ENCODE data around the gene IKBKG.
"Not testable (repeated sequence)": the region's sequence is repeated elsewhere in the genome, so short reads cannot be mapped to it uniquely, and the experiment has no call there.

Gene IKBKG

DNA sequence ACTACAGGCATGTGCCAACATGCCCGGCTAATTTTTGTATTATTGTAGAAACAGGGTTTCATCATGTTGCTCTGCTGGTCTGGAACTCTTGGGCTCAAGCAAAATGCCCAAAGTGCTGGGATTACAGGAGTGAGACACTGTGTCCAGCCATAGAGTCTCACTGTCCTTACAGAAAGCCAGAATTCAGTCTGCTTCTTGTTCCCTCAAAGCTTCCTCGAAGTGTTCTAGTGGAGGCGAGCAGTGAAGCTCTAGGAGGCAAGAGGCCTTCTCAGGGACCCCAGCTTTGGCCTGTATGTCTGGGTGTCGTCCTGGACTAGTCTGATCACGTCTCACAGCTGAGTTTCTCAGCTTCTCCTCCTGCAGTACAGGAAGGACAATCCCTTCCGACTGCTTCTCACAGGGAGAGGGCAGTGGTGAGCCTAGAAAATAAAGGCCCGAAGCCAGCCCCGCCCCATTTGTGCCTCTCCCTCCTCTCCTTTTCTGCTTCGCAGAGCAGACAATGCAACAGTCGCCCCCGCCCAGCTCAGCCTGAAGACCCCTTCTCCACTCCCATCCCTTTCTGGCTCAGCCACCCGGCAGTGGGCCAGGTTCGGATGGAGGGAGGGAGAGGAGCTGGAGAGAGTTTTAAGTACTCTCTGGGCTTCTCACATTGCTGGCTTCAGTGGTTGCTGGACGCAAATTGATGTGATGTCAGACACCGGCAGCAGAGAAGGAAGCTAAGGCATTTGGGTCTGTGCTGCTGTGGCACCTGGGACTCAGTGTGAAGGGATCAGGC lies 20.3 kb upstream of the IKBKG start:
- DNase-seq = no peak

DNA sequence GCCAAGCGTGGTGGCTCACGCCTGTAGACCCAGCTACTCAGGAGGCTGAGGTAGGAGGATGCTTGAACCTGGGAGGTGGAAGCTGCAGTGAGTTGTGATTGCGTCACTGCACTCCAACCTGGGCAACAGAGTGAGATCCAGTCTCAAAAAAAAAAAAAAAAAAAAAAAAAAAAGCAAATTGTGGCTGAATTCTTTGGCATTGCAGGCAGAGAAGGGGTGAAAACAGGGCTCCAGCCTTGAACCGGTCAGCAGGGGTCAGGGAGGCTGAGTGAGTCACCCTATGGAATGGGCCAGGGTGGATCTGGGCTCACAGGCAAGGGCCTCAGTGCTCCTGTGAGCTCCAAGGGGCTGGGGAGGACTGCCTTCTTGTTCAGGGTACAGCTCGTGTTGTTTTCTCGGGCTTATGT lies 18.2 kb upstream of the IKBKG start:
- DNase-seq = no peak

DNA sequence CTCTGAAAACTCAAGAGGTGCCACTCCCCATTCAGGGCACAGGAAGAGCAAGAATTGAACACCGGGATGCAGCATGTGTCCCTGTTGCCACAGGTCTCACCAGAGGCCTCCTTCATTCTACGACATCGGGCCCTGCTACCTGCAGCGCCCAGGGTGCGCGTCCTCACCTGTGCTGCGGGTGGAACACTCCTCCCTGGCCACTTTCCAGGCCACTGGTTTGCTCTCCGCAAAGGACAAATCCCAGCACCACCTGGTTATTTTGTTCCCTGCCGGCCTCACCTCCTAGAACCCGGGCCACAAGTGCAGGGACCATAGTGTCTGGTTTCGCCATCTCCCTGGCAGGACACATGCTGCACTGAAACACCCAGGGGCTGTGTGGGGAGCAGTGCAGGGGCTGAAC lies 17.1 kb upstream of the IKBKG start:
- no peak for DNase-seq

DNA sequence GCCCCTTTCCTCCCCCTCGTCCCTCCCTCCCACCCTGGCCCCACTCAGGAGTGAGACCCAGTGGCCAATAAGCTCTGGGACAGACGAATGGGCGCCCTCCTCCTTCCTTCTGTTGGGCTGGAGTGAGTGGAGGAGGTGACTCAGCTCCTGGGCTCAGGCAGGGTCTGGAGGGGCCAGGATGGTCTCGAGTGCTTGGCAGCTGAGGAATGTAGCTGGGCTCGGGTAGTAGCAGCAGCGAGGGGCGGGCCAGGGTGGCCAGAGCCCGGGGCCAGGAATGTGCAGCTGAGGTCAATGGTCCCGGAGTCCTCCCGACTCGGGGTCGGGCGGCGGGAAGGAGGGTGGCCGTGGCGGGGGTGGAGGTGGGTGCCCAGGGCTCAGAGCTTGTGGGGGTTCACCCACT lies 15.8 kb upstream of the IKBKG start:
- no peak for DNase-seq

- DNase-seq = no peak
Observed at GRCh38 chrX:154532690-154533089, 14.7 kb upstream of the IKBKG start.

DNA sequence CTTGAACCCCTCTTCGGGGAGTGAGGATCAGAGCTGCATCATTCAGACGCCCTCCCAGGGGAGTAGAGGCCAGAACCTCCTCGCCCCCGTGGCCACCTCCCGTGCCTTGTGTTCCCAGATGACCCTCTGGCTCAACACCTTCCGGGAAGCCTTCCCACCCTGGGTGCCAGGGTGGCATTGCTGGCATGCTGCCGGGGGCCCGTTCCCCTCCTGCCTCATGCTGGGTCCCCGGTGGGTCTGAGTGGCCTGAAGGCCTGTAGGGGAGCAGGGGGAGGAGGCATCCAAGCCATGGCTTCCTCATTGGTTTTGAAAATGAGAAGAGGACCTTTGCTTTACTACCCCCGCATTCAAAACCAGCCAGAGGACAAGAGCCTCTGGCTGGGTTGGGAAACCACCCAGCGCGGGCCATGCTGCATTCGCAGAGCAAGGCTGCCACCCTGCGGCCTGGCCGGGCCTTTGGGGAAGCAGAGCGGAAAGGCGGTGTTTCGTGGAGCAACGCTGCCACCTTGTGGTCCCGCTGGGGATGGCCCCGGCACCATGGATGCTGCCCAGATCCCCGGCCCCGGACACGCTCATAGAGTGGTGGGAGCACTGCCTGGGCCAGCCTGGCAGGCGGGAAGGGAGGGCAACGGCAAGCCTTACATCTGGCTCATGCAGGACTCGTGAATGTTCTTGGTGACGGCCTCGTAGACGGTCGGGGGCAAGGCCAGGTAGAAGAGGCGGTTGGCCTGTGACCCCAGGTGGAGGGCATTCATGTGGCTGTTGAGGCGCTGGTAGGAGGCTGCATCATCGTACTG lies 12.7 kb upstream of the IKBKG start:
- peak; percentile 85 for DNase-seq

- DNase-seq = no peak
Observed at GRCh38 chrX:154535892-154536291, 11.5 kb upstream of the IKBKG start.

GRCh38 chrX:154539077-154539476 lies 8.3 kb upstream of the IKBKG start:
- no peak for DNase-seq

DNA sequence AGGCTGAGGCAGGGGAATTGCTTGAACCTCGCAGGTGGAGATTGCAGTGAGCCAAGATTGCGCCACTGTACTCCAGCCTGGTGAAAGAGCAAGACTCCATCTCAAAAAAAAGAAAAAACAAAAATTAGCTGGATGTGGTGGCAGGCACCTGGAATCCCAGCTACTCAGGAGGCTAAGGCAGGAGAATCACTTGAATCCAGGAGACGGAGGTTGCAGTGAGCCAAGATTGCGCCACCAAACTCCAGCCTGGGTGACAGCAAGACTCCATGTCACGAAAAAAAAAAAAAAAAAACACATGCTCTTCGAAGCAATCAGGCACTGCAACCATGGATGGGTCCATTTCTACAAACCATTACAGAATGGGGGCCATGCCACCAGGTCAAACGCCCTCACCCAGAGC lies 7.1 kb upstream of the IKBKG start:
- DNase-seq = not testable (repeated sequence)

DNA sequence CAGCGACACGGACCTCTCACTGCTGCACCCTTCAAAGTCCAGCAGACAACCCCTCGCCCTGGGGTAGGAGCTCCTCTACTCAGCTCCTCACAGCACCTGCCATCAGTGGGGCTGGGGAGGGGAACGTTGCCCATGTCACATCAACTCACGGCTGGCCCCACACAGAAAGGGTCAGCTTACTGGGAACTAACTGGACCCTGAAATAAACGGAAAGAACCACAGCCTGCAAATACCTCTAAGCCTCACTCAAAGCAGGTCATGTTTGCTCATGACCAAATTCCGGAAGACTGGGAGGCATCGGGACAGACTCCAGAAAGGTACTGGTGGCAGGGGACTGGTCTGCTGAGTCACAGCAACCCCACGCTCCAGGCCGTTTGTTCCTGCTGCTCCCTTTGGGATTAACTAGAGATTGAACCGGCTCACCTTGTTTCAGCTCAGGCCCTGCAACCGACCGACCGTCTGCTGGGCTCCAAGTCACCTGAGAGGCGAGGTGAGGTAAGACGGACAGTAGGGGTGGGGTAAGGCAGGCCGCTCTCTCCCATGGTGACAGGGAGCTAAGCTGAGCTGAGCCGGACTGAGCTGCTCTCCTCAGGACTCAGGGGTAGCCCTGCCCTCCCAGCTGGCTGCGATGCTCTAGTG lies 6.4 kb upstream of the IKBKG start:
- DNase-seq = no peak

DNA sequence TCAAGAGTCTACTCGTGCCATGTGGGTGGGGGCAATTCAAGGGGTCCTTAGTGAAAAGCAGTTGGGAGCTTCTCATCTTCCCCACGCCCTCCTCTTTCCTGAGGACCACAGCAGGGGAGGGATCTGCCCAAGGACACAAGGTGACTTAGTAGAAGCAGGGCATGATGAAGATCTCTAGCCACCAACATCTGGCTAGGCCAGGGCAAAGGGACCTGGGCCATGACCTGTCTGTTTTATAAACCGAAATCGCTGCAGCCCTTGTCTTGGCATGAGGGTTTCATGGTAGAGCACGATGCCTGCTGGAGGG lies 5.9 kb upstream of the IKBKG start:
- no peak for DNase-seq

GRCh38 chrX:154541896-154542722 lies 5.3 kb upstream of the IKBKG start:
- no peak for DNase-seq

GRCh38 chrX:154542723-154543424 lies 4.5 kb upstream of the IKBKG start:
- DNase-seq = no peak

DNA sequence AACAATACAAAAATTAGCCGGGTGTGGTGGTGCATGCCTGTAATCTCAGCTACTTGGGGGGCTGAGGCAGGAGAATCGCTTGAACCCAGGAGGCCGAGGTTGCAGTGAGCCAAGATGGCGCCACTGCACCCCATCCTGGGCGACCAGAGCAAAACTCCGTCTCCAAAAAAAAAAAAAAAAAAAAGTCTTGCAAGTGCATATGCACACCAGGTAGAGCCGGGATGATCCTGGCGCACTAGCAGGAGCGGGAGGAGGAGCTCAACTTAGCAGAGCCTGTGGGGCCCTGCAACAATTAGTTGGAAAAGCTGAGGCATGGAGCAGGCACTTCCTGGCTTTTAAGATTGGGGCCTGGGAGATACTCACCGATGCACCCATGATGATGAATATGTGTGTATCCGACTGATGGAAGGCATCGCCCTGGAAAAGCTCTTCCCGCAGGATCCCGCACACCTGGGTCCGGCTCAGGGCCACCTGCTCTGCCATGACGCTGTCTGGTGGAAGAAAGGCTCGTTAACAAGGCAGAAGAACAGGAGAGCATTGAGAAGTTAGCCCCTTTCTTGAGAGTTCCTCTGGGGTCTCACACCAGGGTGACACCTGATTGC lies 1.6 kb upstream of the IKBKG start:
- DNase-seq = no peak

DNA sequence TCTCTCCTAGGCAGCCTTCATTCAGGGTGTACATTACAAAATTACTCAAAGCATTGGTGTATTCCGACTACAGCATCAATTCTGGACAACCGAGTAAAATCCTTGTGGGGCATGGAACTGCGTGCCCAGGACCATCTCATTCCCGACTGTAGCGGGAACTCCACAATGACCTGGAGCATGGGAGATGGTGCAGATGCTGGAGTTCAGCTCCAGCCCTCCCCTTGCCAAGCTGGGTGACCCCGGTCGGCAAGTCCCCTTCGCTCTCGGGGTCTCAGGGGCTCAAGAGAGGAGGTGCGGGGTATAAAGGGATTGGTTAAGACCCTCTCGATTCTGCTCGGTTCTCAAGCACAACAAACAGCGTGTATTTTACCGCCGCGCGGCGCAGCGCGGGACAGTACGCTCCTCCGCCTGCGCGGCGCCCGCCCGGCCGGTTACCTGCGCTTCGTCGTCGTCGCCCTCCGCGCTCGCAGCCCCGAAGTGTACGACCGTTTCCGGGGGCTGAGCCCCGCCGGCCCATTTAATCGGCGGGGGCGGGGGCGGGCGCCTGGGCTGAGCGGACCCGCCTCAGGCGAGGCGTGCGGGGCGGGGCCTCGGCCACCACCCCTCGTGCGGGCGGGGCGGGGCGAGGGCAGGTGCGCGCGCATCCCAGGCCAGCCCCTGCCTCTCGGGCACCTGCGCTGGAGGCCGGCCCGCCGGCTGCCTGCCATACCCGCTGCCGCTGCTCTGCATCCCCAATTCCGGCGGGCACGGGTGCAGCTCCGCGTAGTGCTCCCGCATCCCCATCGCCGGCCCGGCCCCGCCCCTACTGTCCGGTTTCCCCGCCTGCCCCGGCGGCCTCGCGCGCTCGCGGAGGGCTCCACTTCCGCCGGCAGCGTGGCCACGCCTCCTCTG lies 821 bp upstream of the IKBKG start, which contains the start of gene G6PD:
G6PD (minus strand) TSS at position 493 of the 891 bp plus-strand sequence. CDS start 691 bp downstream, outside the sequence.
- peak; percentile 79 for DNase-seq

GRCh38 chrX:154548028-154548316 lies 552 bp downstream of the IKBKG start:
- DNase-seq = no peak

- DNase-seq = no peak
Observed at GRCh38 chrX:154549766-154550165, 2.3 kb downstream of the IKBKG start.

DNA sequence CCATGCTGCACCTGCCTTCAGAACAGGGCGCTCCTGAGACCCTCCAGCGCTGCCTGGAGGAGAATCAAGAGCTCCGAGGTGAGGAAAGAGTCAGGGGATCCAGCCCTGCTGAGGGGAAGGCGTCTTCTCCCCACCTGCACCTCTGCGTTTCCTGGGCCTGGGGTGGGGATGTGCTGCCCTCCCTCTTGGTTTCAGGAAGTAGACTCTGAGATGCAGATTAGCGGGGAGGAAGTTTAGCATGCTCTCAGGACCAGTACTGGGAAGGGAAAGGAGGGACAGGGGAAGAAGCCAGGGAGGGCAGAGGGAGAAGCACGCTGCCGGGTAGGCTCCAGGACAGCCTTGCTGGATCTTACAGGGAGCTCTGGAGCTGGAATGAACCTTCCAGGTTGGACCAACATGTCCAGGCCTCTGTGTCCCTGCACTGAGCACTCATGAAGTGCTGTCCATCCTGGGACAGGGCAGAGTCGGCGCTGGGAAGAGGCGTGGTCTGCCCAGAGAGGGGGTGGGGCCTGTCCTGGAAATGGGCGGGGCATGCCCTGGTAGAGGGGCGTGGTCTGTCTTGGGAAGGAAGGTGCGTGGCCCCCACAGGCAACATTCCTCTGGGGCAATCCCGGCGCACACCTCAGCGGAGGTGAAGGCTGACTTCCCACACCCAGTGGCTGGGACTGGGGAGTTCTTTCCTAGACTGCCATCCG lies 4.8 kb downstream of the IKBKG start:
- not testable (repeated sequence) for DNase-seq

- DNase-seq = not testable (repeated sequence)
Observed at GRCh38 chrX:154558060-154558690, 10.8 kb downstream of the IKBKG start.

- not testable (repeated sequence) for DNase-seq
Observed at GRCh38 chrX:154558896-154559295, 11.5 kb downstream of the IKBKG start.

All from activated gamma-delta T cell (primary cell).